Left lobe of liver (tissue), 2 donors: ENCODE results near the gene GPT2. TPM values are rescaled to one million over a fixed set of nuclear protein-coding genes. Genes with fewer than 3 reads are reported as not detected.

Experiments used
- ATAC-seq: fragments of 200-7000 bp; cut with Tn5 transposase; one replicate; pipeline ENCODE4 v1.9.1; 2020; ENCODE audit warnings: mild to moderate bottlenecking, moderate library complexity
- DNase-seq: peaks from one replicate; pipeline ENCODE4 v3.0.0-alpha.2; 2020; ENCODE audit warnings: low spot score
- total RNA-seq: library from RNA; stranded (reverse); gene quantifications from one replicate; pipeline ENCODE4 v1.2.1, GENCODE V29; 2021
- donor health status: DM: no; HTN: no; CAD: no; lungs with moderate emphysema.
- donor health status: DM: no; HTN: yes; CAD: no.

The GPT2 gene
- total RNA-seq, 1 donor from 2014 or later, result 84.6 TPM

- DNase-seq, result no peak
- peak; percentile 4 for ATAC-seq
Observed at GRCh38 chr16:46918400-46918799, 34.2 kb downstream of the GPT2 start.

- peak; percentile 77 for DNase-seq
- peak; percentile 86 for ATAC-seq
Observed at GRCh38 chr16:46918905-46919792, 35.0 kb downstream of the GPT2 start.

GRCh38 chr16:46920402-46921068 lies 36.4 kb downstream of the GPT2 start:
- peak; percentile 62 for DNase-seq
- ATAC-seq, result peak; percentile 43

- DNase-seq, result no peak
- no peak for ATAC-seq
Observed at GRCh38 chr16:46922239-46922638, 38.1 kb downstream of the GPT2 start.

GRCh38 chr16:46923513-46924295 lies 39.5 kb downstream of the GPT2 start:
- no peak for DNase-seq

GRCh38 chr16:46924402-46924801 lies 40.2 kb downstream of the GPT2 start:
- DNase-seq, result no peak
- no peak for ATAC-seq

More at GRCh38 chr16:46923513-46924295, 39.5 kb downstream of the GPT2 start:
- ATAC-seq, result no peak

GRCh38 chr16:46926470-46927225 lies 42.5 kb downstream of the GPT2 start:
- DNase-seq (no peak), ATAC-seq (no peak)

GRCh38 chr16:46927273-46927672 lies 43.1 kb downstream of the GPT2 start:
- no peak for DNase-seq
- ATAC-seq, result no peak

GRCh38 chr16:46928811-46929210 lies 44.6 kb downstream of the GPT2 start:
- DNase-seq (no peak), ATAC-seq (no peak)

GRCh38 chr16:46929378-46930332 lies 45.5 kb downstream of the GPT2 start:
- ATAC-seq, result peak; percentile 92
- peak; percentile 61 for DNase-seq

- ATAC-seq, result no peak
- DNase-seq, result no peak
Observed at GRCh38 chr16:46930861-46931260, 46.7 kb downstream of the GPT2 start.

GRCh38 chr16:46932802-46933201 lies 48.6 kb downstream of the GPT2 start:
- no peak for DNase-seq
- no peak for ATAC-seq

- DNase-seq (no peak), ATAC-seq (no peak)
Observed at GRCh38 chr16:46937536-46937935, 53.4 kb downstream of the GPT2 start.

GRCh38 chr16:46944713-46945112 lies 60.6 kb downstream of the GPT2 start:
- peak; percentile 57 for DNase-seq
- ATAC-seq, result peak; percentile 56

- DNase-seq (no peak), ATAC-seq (peak; percentile 83)
Observed at GRCh38 chr16:46947900-46948547, 63.9 kb downstream of the GPT2 start.

GRCh38 chr16:46948548-46949166 lies 64.5 kb downstream of the GPT2 start:
- ATAC-seq (no peak), DNase-seq (no peak)

GRCh38 chr16:46949241-46949892 lies 65.2 kb downstream of the GPT2 start:
- peak; percentile 30 for ATAC-seq
- DNase-seq, result no peak

- ATAC-seq (peak; percentile 74), DNase-seq (no peak)
Observed at GRCh38 chr16:46950009-46950408, 65.8 kb downstream of the GPT2 start.
